KMS-11 (cell line): ENCODE data around the gene TK1.

ENCODE experiments used
- H2AFZ ChIP-seq: fragments of 200-600 bp; sonication (generic); 2 replicates; pipeline ENCODE4 v1.6.1; 2016; ENCODE audit warnings: antibody characterized with exemption, mixed run types, low read depth
- H3K27ac ChIP-seq: fragments of 200-600 bp; sonication (generic); 2 replicates; pipeline ENCODE4 v1.6.1; 2016; ENCODE audit warnings: mild to moderate bottlenecking, mixed run types
- H3K27me3 ChIP-seq: fragments of 200-600 bp; sonication (generic); 2 replicates; pipeline ENCODE4 v1.6.1; 2017; ENCODE audit warnings: mild to moderate bottlenecking, low read depth, mixed run types, moderate library complexity; ENCODE audit not compliant: insufficient read depth
- H3K36me3 ChIP-seq: fragments of 200-600 bp; sonication (generic); 2 replicates; pipeline ENCODE4 v1.6.1; 2017; ENCODE audit warnings: mild to moderate bottlenecking, mixed run types; ENCODE audit not compliant: insufficient read depth
- H3K4me1 ChIP-seq: fragments of 200-600 bp; sonication (generic); 2 replicates; pipeline ENCODE4 v1.6.1; 2016; ENCODE audit warnings: mild to moderate bottlenecking, low read depth, mixed run types; ENCODE audit not compliant: poor library complexity, severe bottlenecking
- H3K4me2 ChIP-seq: fragments of 200-600 bp; sonication (generic); 2 replicates; pipeline ENCODE4 v1.7.0; 2016; ENCODE audit warnings: mild to moderate bottlenecking, mixed run types
- H3K4me3 ChIP-seq: fragments of 200-600 bp; sonication (generic); IDR thresholded peaks from 2 replicates; pipeline ENCODE4 v1.6.1; 2017; ENCODE audit warnings: low read depth, low read length, mixed read lengths; ENCODE audit not compliant: insufficient read depth
- H3K79me2 ChIP-seq: fragments of 200-600 bp; sonication (generic); 2 replicates; pipeline ENCODE4 v1.6.1; 2016; ENCODE audit warnings: low read depth, mixed run types; ENCODE audit not compliant: insufficient read depth
- H3K9ac ChIP-seq: fragments of 200-600 bp; sonication (generic); 2 replicates; pipeline ENCODE4 v1.6.1; 2016; ENCODE audit warnings: mild to moderate bottlenecking, mixed run types
- H4K20me1 ChIP-seq: fragments of 200-600 bp; sonication (generic); 2 replicates; pipeline ENCODE4 v1.6.1; 2016; ENCODE audit warnings: mild to moderate bottlenecking, mixed run types; ENCODE audit not compliant: insufficient read depth
- TF ChIP-seq, protein P1 (sequence below): fragments of 200-600 bp; sonication (generic); conservative IDR thresholded peaks from 2 replicates; pipeline ENCODE4 v1.6.1; 2017; ENCODE audit warnings: low read depth, mild to moderate bottlenecking, antibody characterized with exemption, low read length, moderate library complexity, mixed read lengths

TK1 gene

GRCh38 chr17:78205124-78205775, 18.4 kb upstream of the TK1 start:
- Histone ChIP-seq H3K4me1 (no peaks in the 10 kb centered on the region), H3K27ac (no peak overlapping the region), H3K36me3 (0 out of 2 replicates have a peak, but pooled peaks cover 3% of the 10 kb centered on the region), H3K9ac (no peak overlapping the region), H2AFZ (no peak overlapping the region), H3K4me3 (no peak overlapping the region), H3K27me3 (no peaks in the 10 kb centered on the region), H3K4me2 (no peak overlapping the region), H4K20me1 (no peaks in the 10 kb centered on the region), H3K79me2 (peaks cover 2% of the 10 kb centered on the region; the same call in 1 of the 2 replicates)
- TF ChIP-seq, protein P1, sequence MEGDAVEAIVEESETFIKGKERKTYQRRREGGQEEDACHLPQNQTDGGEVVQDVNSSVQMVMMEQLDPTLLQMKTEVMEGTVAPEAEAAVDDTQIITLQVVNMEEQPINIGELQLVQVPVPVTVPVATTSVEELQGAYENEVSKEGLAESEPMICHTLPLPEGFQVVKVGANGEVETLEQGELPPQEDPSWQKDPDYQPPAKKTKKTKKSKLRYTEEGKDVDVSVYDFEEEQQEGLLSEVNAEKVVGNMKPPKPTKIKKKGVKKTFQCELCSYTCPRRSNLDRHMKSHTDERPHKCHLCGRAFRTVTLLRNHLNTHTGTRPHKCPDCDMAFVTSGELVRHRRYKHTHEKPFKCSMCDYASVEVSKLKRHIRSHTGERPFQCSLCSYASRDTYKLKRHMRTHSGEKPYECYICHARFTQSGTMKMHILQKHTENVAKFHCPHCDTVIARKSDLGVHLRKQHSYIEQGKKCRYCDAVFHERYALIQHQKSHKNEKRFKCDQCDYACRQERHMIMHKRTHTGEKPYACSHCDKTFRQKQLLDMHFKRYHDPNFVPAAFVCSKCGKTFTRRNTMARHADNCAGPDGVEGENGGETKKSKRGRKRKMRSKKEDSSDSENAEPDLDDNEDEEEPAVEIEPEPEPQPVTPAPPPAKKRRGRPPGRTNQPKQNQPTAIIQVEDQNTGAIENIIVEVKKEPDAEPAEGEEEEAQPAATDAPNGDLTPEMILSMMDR, result no peak

- no peaks in the 10 kb centered on the region for H3K4me1 ChIP-seq
- no peak overlapping the region for H3K4me3 ChIP-seq
- TF ChIP-seq, protein P1, result no peak
- H3K9ac ChIP-seq, result no peak overlapping the region
- peaks cover 8% of the 10 kb centered on the region; the same call in 1 of the 2 replicates for H3K79me2 ChIP-seq
- no peak overlapping the region for H3K27ac ChIP-seq
- H3K36me3 ChIP-seq, result 0 out of 2 replicates have a peak, but pooled peaks cover 3% of the 10 kb centered on the region
- H2AFZ ChIP-seq, result no peak overlapping the region
- no peak overlapping the region for H3K4me2 ChIP-seq
- no peaks in the 10 kb centered on the region for H4K20me1 ChIP-seq
- H3K27me3 ChIP-seq, result no peaks in the 10 kb centered on the region
These were observed 17.7 kb upstream of the TK1 start for GRCh38 chr17:78204387-78205123.

- Histone ChIP-seq H2AFZ (no peak overlapping the region), H3K4me2 (no peak overlapping the region), H3K27ac (no peak overlapping the region), H3K27me3 (no peaks in the 10 kb centered on the region), H3K9ac (no peak overlapping the region), H3K4me1 (no peaks in the 10 kb centered on the region), H4K20me1 (no peaks in the 10 kb centered on the region), H3K79me2 (peaks cover 8% of the 10 kb centered on the region; the same call in 1 of the 2 replicates), H3K36me3 (0 out of 2 replicates have a peak, but pooled peaks cover 3% of the 10 kb centered on the region), H3K4me3 (no peak overlapping the region)
- TF ChIP-seq, protein P1, result no peak
These were observed 15.8 kb upstream of the TK1 start for GRCh38 chr17:78202666-78203065.

- no peaks in the 10 kb centered on the region for H4K20me1 ChIP-seq
- no peak overlapping the region for H3K4me3 ChIP-seq
- H3K27me3 ChIP-seq, result no peaks in the 10 kb centered on the region
- H3K4me2 ChIP-seq, result no peak overlapping the region
- no peak overlapping the region for H2AFZ ChIP-seq
- H3K36me3 ChIP-seq, result no peaks in the 10 kb centered on the region; the same call in 1 of the 2 replicates
- H3K27ac ChIP-seq, result no peak overlapping the region
- no peak overlapping the region for H3K9ac ChIP-seq
- TF ChIP-seq, protein P1, result no peak
- no peaks in the 10 kb centered on the region for H3K4me1 ChIP-seq
- peaks cover 9% of the 10 kb centered on the region; the same call in 1 of the 2 replicates for H3K79me2 ChIP-seq
These were observed 13.6 kb upstream of the TK1 start for GRCh38 chr17:78200451-78200850.
